ENCODE data around the gene BPIFA3. TPM values are rescaled to one million over a fixed set of nuclear protein-coding genes. Genes with fewer than 3 reads are reported as not detected.
A peak's percentile ranks its signal among the peaks of the same experiment; 100 is the strongest.

Gene BPIFA3
- total and polyA plus RNA-seq, 3 experiments from 2014 or later = not detected

DNA sequence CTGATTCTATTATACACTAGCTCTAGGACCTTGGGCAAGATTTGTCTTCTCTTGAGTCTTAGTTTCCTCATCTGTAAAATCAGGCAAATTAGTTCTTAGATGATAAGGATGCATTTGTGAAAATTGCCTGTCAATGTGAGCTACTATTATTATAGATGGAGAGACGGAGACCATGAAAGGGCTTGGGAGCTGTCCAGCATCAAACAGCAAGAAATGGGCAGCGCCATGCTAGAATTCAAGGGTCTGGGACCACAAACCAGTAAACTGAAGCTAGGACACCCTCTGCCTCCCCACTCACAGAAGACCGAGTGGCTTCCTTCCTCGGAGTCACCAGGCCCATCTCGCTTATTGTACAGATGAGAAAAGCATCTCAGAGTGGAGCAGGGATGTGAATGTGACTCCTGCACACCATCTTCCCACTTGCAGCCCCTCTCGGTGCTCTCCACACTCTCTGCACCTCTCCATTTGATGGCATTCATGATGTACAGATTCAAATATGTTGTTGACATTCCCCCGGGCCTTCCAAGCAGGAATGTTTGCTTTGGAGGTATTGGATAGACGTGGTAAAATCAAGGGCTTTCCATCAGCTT lies 24.1 kb upstream of the BPIFA3 start:
- H3K4me3 Mint-ChIP-seq = no peak overlapping the region
- no peaks in the 10 kb centered on the region for H3K9me3 Mint-ChIP-seq
- Histone ChIP-seq H3K36me3 (ENCODE audit: insufficient read depth, low read length) (no peaks in the 10 kb centered on the region), H3K27ac (ENCODE audit: low read depth, low read length) (no peak overlapping the region), H3K4me3 (ENCODE audit: low read length) (no peak overlapping the region), H3K9me3 (ENCODE audit: low read length) (no peaks in the 10 kb centered on the region), H3K4me1 (ENCODE audit: insufficient read depth, low read length) (no peaks in the 10 kb centered on the region), H3K27me3 (ENCODE audit: insufficient read depth, low read length, poor library complexity, severe bottlenecking) (no peaks in the 10 kb centered on the region)
- ChIA-PET CTCF (no interaction called here), POLR2A (no interaction called here)
- no peak overlapping the region for H3K27ac Mint-ChIP-seq
- H3K4me1 Mint-ChIP-seq = no peaks in the 10 kb centered on the region
- DNase-seq = no peak
- peaks cover 12 to 30% of the 10 kb centered on the region in 2 donors for H3K27me3 Mint-ChIP-seq
- no peaks in the 10 kb centered on the region for H3K36me3 Mint-ChIP-seq

DNA sequence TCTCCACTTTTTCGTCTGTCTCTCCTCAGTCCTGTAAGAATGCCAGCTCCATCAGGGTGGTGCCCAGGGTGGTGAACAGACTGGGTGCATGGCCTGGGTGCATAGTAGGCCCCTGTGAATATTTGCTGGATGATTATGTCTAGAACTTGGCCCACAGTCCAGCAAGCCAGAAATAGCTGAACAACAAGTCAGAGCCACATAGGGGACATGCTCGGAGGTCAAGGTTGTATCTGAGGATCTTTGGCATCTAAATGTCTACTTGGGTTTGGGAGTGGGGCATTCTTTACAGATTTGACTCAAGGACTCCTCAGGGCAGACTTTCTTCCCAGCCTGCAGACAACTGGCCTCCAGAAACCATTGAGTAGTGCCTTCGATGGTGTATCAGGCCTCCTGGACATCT lies 18.1 kb upstream of the BPIFA3 start:
- Histone ChIP-seq H3K4me3 (ENCODE audit: low read length) (no peak overlapping the region), H3K4me1 (ENCODE audit: insufficient read depth, low read length) (no peaks in the 10 kb centered on the region), H3K9me3 (ENCODE audit: low read length) (no peaks in the 10 kb centered on the region), H3K27me3 (ENCODE audit: insufficient read depth, low read length, poor library complexity, severe bottlenecking) (no peaks in the 10 kb centered on the region), H3K36me3 (ENCODE audit: insufficient read depth, low read length) (no peaks in the 10 kb centered on the region), H3K27ac (ENCODE audit: low read depth, low read length) (no peak overlapping the region)
- ChIA-PET POLR2A (no interaction called here), CTCF (no interaction called here)
- Mint-ChIP-seq H3K4me3 (no peak overlapping the region), H3K36me3 (no peaks in the 10 kb centered on the region), H3K27me3 (peaks cover 22 to 45% of the 10 kb centered on the region in 2 donors), H3K9me3 (no peaks in the 10 kb centered on the region), H3K4me1 (no peaks in the 10 kb centered on the region), H3K27ac (no peak overlapping the region)
- no peak for DNase-seq

DNA sequence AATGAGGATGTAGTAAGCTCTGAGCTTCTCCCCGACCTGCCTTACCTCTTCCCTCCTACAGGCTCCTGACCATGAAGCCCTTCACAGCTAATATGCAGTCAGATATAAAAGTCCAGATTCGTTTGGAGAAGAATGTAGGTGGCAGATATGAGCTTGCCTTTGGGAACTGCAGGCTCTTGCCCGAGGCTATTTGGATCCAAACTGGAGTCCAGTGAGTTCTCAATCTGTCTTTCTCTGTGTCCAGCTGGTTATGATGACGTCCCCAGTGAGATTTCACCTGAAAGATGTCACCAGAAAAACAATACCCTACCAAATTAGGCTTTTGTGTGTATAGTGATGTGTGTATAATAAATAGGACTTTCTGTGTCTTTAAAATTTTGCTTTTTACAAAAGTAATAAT lies 14.7 kb upstream of the BPIFA3 start:
- Histone ChIP-seq H3K9me3 (ENCODE audit: low read length) (no peaks in the 10 kb centered on the region), H3K27me3 (ENCODE audit: insufficient read depth, low read length, poor library complexity, severe bottlenecking) (no peaks in the 10 kb centered on the region), H3K4me1 (ENCODE audit: insufficient read depth, low read length) (no peaks in the 10 kb centered on the region), H3K4me3 (ENCODE audit: low read length) (no peak overlapping the region), H3K36me3 (ENCODE audit: insufficient read depth, low read length) (no peaks in the 10 kb centered on the region), H3K27ac (ENCODE audit: low read depth, low read length) (no peak overlapping the region)
- CTCF ChIA-PET = no interaction called here
- DNase-seq = no peak
- POLR2A ChIA-PET = no interaction called here
- no peaks in the 10 kb centered on the region for H3K9me3 Mint-ChIP-seq
- no peaks in the 10 kb centered on the region for H3K4me1 Mint-ChIP-seq
- no peak overlapping the region for H3K4me3 Mint-ChIP-seq
- peaks cover 17 to 57% of the 10 kb centered on the region in 2 donors for H3K27me3 Mint-ChIP-seq
- H3K27ac Mint-ChIP-seq = no peak overlapping the region
- no peaks in the 10 kb centered on the region for H3K36me3 Mint-ChIP-seq

GRCh38 chr20:33203444-33203843 lies 13.7 kb upstream of the BPIFA3 start:
- no peaks in the 10 kb centered on the region for H3K4me1 Mint-ChIP-seq
- DNase-seq = no peak
- H3K36me3 Mint-ChIP-seq = no peaks in the 10 kb centered on the region
- Histone ChIP-seq H3K27me3 (ENCODE audit: insufficient read depth, low read length, poor library complexity, severe bottlenecking) (no peaks in the 10 kb centered on the region), H3K36me3 (ENCODE audit: insufficient read depth, low read length) (no peaks in the 10 kb centered on the region), H3K4me3 (ENCODE audit: low read length) (no peak overlapping the region), H3K4me1 (ENCODE audit: insufficient read depth, low read length) (no peaks in the 10 kb centered on the region), H3K9me3 (ENCODE audit: low read length) (no peaks in the 10 kb centered on the region), H3K27ac (ENCODE audit: low read depth, low read length) (no peak overlapping the region)
- ChIA-PET CTCF (no interaction called here), POLR2A (no interaction called here)
- no peak overlapping the region for H3K4me3 Mint-ChIP-seq
- no peak overlapping the region for H3K27ac Mint-ChIP-seq
- H3K9me3 Mint-ChIP-seq = no peaks in the 10 kb centered on the region
- peaks cover 12 to 60% of the 10 kb centered on the region in 2 donors for H3K27me3 Mint-ChIP-seq

DNA sequence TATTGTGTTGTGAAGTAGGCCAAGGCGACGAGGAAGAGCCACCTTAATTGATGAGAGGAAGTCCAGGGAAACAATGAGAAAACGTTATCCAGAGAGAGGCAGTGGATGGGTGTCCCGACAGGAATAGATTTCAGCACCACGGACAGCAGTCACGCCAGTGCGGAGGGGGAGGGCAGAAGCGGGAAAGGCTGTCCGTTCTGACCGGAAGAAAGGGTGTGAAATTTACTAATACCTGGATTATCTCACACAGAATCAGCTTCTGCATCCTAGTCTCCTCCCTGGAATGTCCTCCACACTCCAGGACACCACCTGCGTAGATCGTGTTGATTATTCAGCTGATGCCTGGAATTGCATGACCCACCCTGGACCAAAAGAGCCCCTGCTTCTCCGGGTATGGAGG lies 7.4 kb upstream of the BPIFA3 start:
- POLR2A ChIA-PET = no interaction called here

DNA sequence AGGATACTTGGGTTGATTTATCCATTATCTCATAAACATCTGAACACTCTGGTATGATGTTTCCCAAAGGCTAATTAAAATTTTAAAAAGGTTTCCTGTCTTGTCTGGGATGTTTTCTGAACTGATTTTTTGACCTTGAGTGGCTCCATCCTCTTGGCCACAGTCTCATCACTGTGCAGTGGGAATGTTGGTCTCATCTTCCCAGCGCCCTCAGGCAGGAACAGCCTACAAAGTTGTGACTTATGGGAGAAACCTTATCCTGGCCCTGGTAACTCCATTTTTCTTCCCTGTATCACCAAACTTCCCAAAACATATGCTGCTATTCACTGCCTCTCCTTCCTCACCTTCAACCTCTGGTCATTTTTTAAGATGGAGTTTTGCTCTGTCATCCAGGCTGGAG lies 6.8 kb upstream of the BPIFA3 start:
- H3K27me3 Mint-ChIP-seq = peaks cover 29 to 77% of the 10 kb centered on the region in 2 donors
- H3K27me3 ChIP-seq (ENCODE audit: insufficient read depth, low read length, poor library complexity, severe bottlenecking) = no peaks in the 10 kb centered on the region
- H3K27ac ChIP-seq (ENCODE audit: low read depth, low read length) = no peak overlapping the region
- peaks cover 0 to 3% (median 2%) of the 10 kb centered on the region in 3 donors for H3K36me3 Mint-ChIP-seq
- H3K36me3 ChIP-seq (ENCODE audit: insufficient read depth, low read length) = no peaks in the 10 kb centered on the region
- H3K4me3 ChIP-seq (ENCODE audit: low read length) = no peak overlapping the region
- DNase-seq = no peak
- peaks cover 0 to 4% (median 0%) of the 10 kb centered on the region in 3 donors for H3K4me1 Mint-ChIP-seq
- no peaks in the 10 kb centered on the region for H3K9me3 Mint-ChIP-seq
- no peak overlapping the region for H3K27ac Mint-ChIP-seq
- CTCF ChIA-PET = no interaction called here
- POLR2A ChIA-PET = no interaction called here
- no peak overlapping the region for H3K4me3 Mint-ChIP-seq
- H3K9me3 ChIP-seq (ENCODE audit: low read length) = no peaks in the 10 kb centered on the region
- no peaks in the 10 kb centered on the region for H3K4me1 ChIP-seq (ENCODE audit: insufficient read depth, low read length)

More for the DNA sequence above, 7.4 kb upstream of the BPIFA3 start:
- H3K4me1 Mint-ChIP-seq = peaks cover 0 to 4% (median 0%) of the 10 kb centered on the region in 3 donors
- H3K27ac Mint-ChIP-seq = no peak overlapping the region
- peak in 4 of 5 donors; percentile 2 to 54 (median 4) for DNase-seq
- H3K36me3 ChIP-seq (ENCODE audit: insufficient read depth, low read length) = no peaks in the 10 kb centered on the region
- no peaks in the 10 kb centered on the region for H3K9me3 ChIP-seq (ENCODE audit: low read length)
- H3K27me3 Mint-ChIP-seq = peaks cover 28 to 72% of the 10 kb centered on the region in 2 donors
- no peak overlapping the region for H3K4me3 ChIP-seq (ENCODE audit: low read length)
- no peaks in the 10 kb centered on the region for H3K9me3 Mint-ChIP-seq
- no peak overlapping the region for H3K27ac ChIP-seq (ENCODE audit: low read depth, low read length)
- peak overlapping the region in 1 of 7 donors; percentile 27 for H3K4me3 Mint-ChIP-seq
- H3K27me3 ChIP-seq (ENCODE audit: insufficient read depth, low read length, poor library complexity, severe bottlenecking) = no peaks in the 10 kb centered on the region
- CTCF ChIA-PET = no interaction called here
- peaks cover 0 to 3% (median 2%) of the 10 kb centered on the region in 3 donors for H3K36me3 Mint-ChIP-seq
- H3K4me1 ChIP-seq (ENCODE audit: insufficient read depth, low read length) = no peaks in the 10 kb centered on the region

DNA sequence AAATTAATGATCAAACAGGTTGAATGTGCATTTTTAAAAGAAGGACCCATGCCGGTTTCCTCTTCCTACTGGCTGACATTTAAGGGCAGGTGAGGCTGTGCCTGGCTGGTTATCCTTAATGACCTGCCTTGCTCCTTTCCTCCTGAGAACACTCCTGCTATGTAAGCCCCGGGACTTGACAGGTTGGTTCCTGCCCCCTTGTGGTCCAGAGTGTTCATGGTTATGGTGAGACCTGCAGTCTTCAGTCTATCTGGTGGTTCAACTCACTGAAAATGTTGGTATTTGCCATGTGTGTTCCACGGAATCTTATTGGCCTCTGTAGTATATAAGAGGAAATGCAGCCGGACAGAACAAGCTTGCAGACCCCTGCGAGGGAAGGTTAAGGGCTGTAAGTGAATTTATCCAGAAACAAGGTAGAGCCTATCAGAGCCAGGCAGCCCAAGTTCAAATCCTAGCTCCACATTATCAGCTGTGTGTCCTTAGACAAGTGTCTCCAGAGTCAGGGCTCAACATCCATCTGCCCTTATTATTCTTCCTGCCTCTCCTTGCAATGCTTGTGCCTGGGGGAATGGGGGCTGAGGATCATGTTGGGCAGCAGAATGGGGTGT lies 5.2 kb upstream of the BPIFA3 start:
- H3K4me1 ChIP-seq (ENCODE audit: insufficient read depth, low read length) = no peaks in the 10 kb centered on the region
- H3K27me3 ChIP-seq (ENCODE audit: insufficient read depth, low read length, poor library complexity, severe bottlenecking) = no peaks in the 10 kb centered on the region
- H3K9me3 ChIP-seq (ENCODE audit: low read length) = no peaks in the 10 kb centered on the region
- H3K27ac ChIP-seq (ENCODE audit: low read depth, low read length) = no peak overlapping the region
- H3K4me3 ChIP-seq (ENCODE audit: low read length) = no peak overlapping the region
- peaks cover 33 to 81% of the 10 kb centered on the region in 2 donors for H3K27me3 Mint-ChIP-seq
- H3K36me3 Mint-ChIP-seq = peaks cover 0 to 3% (median 2%) of the 10 kb centered on the region in 3 donors
- DNase-seq = peak in 2 of 5 donors; percentile 3 to 11
- no peak overlapping the region for H3K27ac Mint-ChIP-seq
- POLR2A ChIA-PET = no interaction called here
- H3K4me1 Mint-ChIP-seq = peaks cover 0 to 4% (median 0%) of the 10 kb centered on the region in 3 donors
- no peak overlapping the region for H3K4me3 Mint-ChIP-seq
- H3K9me3 Mint-ChIP-seq = no peaks in the 10 kb centered on the region
- H3K36me3 ChIP-seq (ENCODE audit: insufficient read depth, low read length) = no peaks in the 10 kb centered on the region
- CTCF ChIA-PET = interaction anchor here (0.9 to 2.1 kb wide), 2 partner anchors 27 to 310 kb away, joined by 3 to 8 read pairs; no protein-coding TSS in a partner anchor

- POLR2A ChIA-PET = no interaction called here
- H3K4me3 ChIP-seq (ENCODE audit: low read length) = no peak overlapping the region
- H3K36me3 ChIP-seq (ENCODE audit: insufficient read depth, low read length) = no peaks in the 10 kb centered on the region
- CTCF ChIA-PET = no interaction called here
- no peak overlapping the region for H3K27ac ChIP-seq (ENCODE audit: low read depth, low read length)
- Mint-ChIP-seq H3K27me3 (peaks cover 13 to 53% of the 10 kb centered on the region in 2 donors), H3K9me3 (peaks cover 0 to 2% (median 0%) of the 10 kb centered on the region in 5 donors), H3K27ac (no peak overlapping the region), H3K36me3 (peaks cover 0 to 4% (median 0%) of the 10 kb centered on the region in 3 donors), H3K4me3 (no peak overlapping the region), H3K4me1 (no peaks in the 10 kb centered on the region)
- no peaks in the 10 kb centered on the region for H3K4me1 ChIP-seq (ENCODE audit: insufficient read depth, low read length)
- no peak for DNase-seq
- no peaks in the 10 kb centered on the region for H3K9me3 ChIP-seq (ENCODE audit: low read length)
- no peaks in the 10 kb centered on the region for H3K27me3 ChIP-seq (ENCODE audit: insufficient read depth, low read length, poor library complexity, severe bottlenecking)
Observed at GRCh38 chr20:33224399-33224798, 7.2 kb downstream of the BPIFA3 start.
